Hematopoietic multipotent progenitor cell treated with erythropoietin and hydrocortisone succinate and interleukin-3 and kit ligand, for 6 days (in vitro differentiated cells): ENCODE measurements around the gene STON2.
"Not testable (repeated sequence)": the region's sequence is repeated elsewhere in the genome, so short reads cannot be mapped to it uniquely, and the experiment has no call there.

ENCODE experiments used
- DNase-seq: peaks from one replicate; pipeline ENCODE4 v3.0.0-alpha.2; 2015

The STON2 gene

GRCh38 chr14:81260732-81261131 lies 139.4 kb downstream of the STON2 start:
- no peak for DNase-seq

- no peak for DNase-seq
Observed at GRCh38 chr14:81256289-81256960, 143.7 kb downstream of the STON2 start.

GRCh38 chr14:81252278-81252677 lies 147.8 kb downstream of the STON2 start:
- peak; percentile 49 for DNase-seq

- no peak for DNase-seq
Observed at GRCh38 chr14:81247271-81247766, 152.8 kb downstream of the STON2 start.

GRCh38 chr14:81246461-81247270 lies 153.5 kb downstream of the STON2 start:
- no peak for DNase-seq

- DNase-seq = no peak
Observed at GRCh38 chr14:81245771-81246170, 154.4 kb downstream of the STON2 start.

GRCh38 chr14:81244431-81244830 lies 155.7 kb downstream of the STON2 start:
- DNase-seq = not testable (repeated sequence)

GRCh38 chr14:81243499-81243898 lies 156.6 kb downstream of the STON2 start:
- no peak for DNase-seq

GRCh38 chr14:81236849-81237248 lies 163.3 kb downstream of the STON2 start:
- not testable (repeated sequence) for DNase-seq

GRCh38 chr14:81236138-81236537 lies 164.0 kb downstream of the STON2 start:
- no peak for DNase-seq

GRCh38 chr14:81235096-81235495 lies 165.0 kb downstream of the STON2 start:
- no peak for DNase-seq

- DNase-seq = no peak
Observed at GRCh38 chr14:81234278-81234677, 165.8 kb downstream of the STON2 start.

GRCh38 chr14:81233615-81234014 lies 166.5 kb downstream of the STON2 start:
- no peak for DNase-seq

GRCh38 chr14:81231540-81231939 lies 168.6 kb downstream of the STON2 start:
- no peak for DNase-seq

GRCh38 chr14:81224222-81224621 lies 175.9 kb downstream of the STON2 start:
- no peak for DNase-seq

- DNase-seq = not testable (repeated sequence)
Observed at GRCh38 chr14:81223788-81224187, 176.3 kb downstream of the STON2 start.

- no peak for DNase-seq
Observed at GRCh38 chr14:81222691-81223090, 177.4 kb downstream of the STON2 start.

GRCh38 chr14:81222126-81222525 lies 178.0 kb downstream of the STON2 start:
- no peak for DNase-seq

GRCh38 chr14:81221579-81222102 lies 178.5 kb downstream of the STON2 start:
- peak; percentile 29 for DNase-seq

- peak; percentile 98 for DNase-seq
Observed at GRCh38 chr14:81220830-81221578, 179.1 kb downstream of the STON2 start, which contains the start of gene GTF2A1. TSS of gene GTF2A1 (minus strand) at chr14:81220959. CDS start at chr14:81220518, 441 bp downstream.

- no peak for DNase-seq
Observed at GRCh38 chr14:81220580-81220829, 179.6 kb downstream of the STON2 start.

GRCh38 chr14:81219759-81220579 lies 180.2 kb downstream of the STON2 start:
- DNase-seq = peak; percentile 73
